Memory B cell (primary cell): ENCODE results near the gene C1orf167.
A peak's percentile ranks its signal among the peaks of the same experiment; 100 is the strongest.

Source experiments
- ATAC-seq: fragments of 150-1000 bp; cut with Tn5 transposase; 2 replicates; pipeline ENCODE4 v1.10.0; 2021; ENCODE audit warnings: low read depth, mild to moderate bottlenecking, moderate library complexity
- DNase-seq, 2 donors: peaks; one replicate each; pipeline ENCODE4 v3.0.0; 2022; ENCODE audit warnings: low spot score in 2 of 2
- H3K27ac Mint-ChIP-seq: one replicate; pipeline ENCODE4 v1.8.0; 2022; ENCODE audit warnings: mild to moderate bottlenecking, moderate library complexity, mixed read lengths
- H3K27me3 Mint-ChIP-seq: one replicate; pipeline ENCODE4 v1.8.0; 2022; ENCODE audit warnings: mixed read lengths
- H3K36me3 Mint-ChIP-seq: one replicate; pipeline ENCODE4 v1.8.0; 2022; ENCODE audit warnings: mild to moderate bottlenecking, mixed read lengths
- H3K4me1 Mint-ChIP-seq: one replicate; pipeline ENCODE4 v1.8.0; 2022; ENCODE audit warnings: mixed read lengths
- H3K4me3 Mint-ChIP-seq: one replicate; pipeline ENCODE4 v1.8.0; 2022; ENCODE audit warnings: mild to moderate bottlenecking, moderate library complexity, mixed read lengths
- H3K9me3 Mint-ChIP-seq: one replicate; pipeline ENCODE4 v1.8.0; 2022; ENCODE audit warnings: mixed read lengths

C1orf167 gene

GRCh38 chr1:11826946-11827345, 65.0 kb downstream of the C1orf167 start:
- DNase-seq (no peak), ATAC-seq (no peak)
- Mint-ChIP-seq H3K27me3 (no peaks in the 10 kb centered on the region), H3K4me3 (no peak overlapping the region), H3K36me3 (peaks cover 33% of the 10 kb centered on the region), H3K9me3 (no peaks in the 10 kb centered on the region), H3K4me1 (no peaks in the 10 kb centered on the region), H3K27ac (no peak overlapping the region)

- H3K4me3 Mint-ChIP-seq: no peak overlapping the region
- H3K9me3 Mint-ChIP-seq: no peaks in the 10 kb centered on the region
- H3K36me3 Mint-ChIP-seq: peaks cover 36% of the 10 kb centered on the region
- H3K4me1 Mint-ChIP-seq: no peaks in the 10 kb centered on the region
- DNase-seq (no peak), ATAC-seq (no peak)
- no peak overlapping the region for H3K27ac Mint-ChIP-seq
- no peaks in the 10 kb centered on the region for H3K27me3 Mint-ChIP-seq
Measured at GRCh38 chr1:11828511-11828910, 66.5 kb downstream of the C1orf167 start.

- no peak for ATAC-seq
- Mint-ChIP-seq H3K4me1 (no peaks in the 10 kb centered on the region), H3K36me3 (peaks cover 45% of the 10 kb centered on the region), H3K9me3 (no peaks in the 10 kb centered on the region), H3K4me3 (no peak overlapping the region), H3K27ac (no peak overlapping the region), H3K27me3 (no peaks in the 10 kb centered on the region)
- no peak for DNase-seq
Measured at GRCh38 chr1:11831945-11832725, 70.1 kb downstream of the C1orf167 start.

- peaks cover 43% of the 10 kb centered on the region for H3K36me3 Mint-ChIP-seq
- DNase-seq (no peak), ATAC-seq (no peak)
- H3K4me3 Mint-ChIP-seq: no peak overlapping the region
- no peak overlapping the region for H3K27ac Mint-ChIP-seq
- H3K9me3 Mint-ChIP-seq: no peaks in the 10 kb centered on the region
- peaks cover under 1% of the 10 kb centered on the region for H3K4me1 Mint-ChIP-seq
- H3K27me3 Mint-ChIP-seq: no peaks in the 10 kb centered on the region
Measured at GRCh38 chr1:11833497-11833896, 71.5 kb downstream of the C1orf167 start.

GRCh38 chr1:11833900-11834299, 71.9 kb downstream of the C1orf167 start:
- ATAC-seq (no peak), DNase-seq (no peak)
- H3K27ac Mint-ChIP-seq: no peak overlapping the region
- H3K4me1 Mint-ChIP-seq: peaks cover 5% of the 10 kb centered on the region
- H3K27me3 Mint-ChIP-seq: no peaks in the 10 kb centered on the region
- H3K36me3 Mint-ChIP-seq: peaks cover 41% of the 10 kb centered on the region
- no peaks in the 10 kb centered on the region for H3K9me3 Mint-ChIP-seq
- no peak overlapping the region for H3K4me3 Mint-ChIP-seq

- Mint-ChIP-seq H3K27ac (no peak overlapping the region), H3K9me3 (no peaks in the 10 kb centered on the region), H3K4me3 (no peak overlapping the region), H3K36me3 (peaks cover 37% of the 10 kb centered on the region), H3K4me1 (peaks cover 5% of the 10 kb centered on the region), H3K27me3 (no peaks in the 10 kb centered on the region)
- no peak for ATAC-seq
- no peak for DNase-seq
Measured at GRCh38 chr1:11835441-11836225, 73.6 kb downstream of the C1orf167 start.

GRCh38 chr1:11836955-11837766, 75.2 kb downstream of the C1orf167 start:
- ATAC-seq (no peak), DNase-seq (no peak)
- Mint-ChIP-seq H3K36me3 (peaks cover 34% of the 10 kb centered on the region), H3K27me3 (no peaks in the 10 kb centered on the region), H3K27ac (no peak overlapping the region), H3K4me1 (peaks cover 7% of the 10 kb centered on the region), H3K9me3 (no peaks in the 10 kb centered on the region), H3K4me3 (no peak overlapping the region)

- Mint-ChIP-seq H3K9me3 (no peaks in the 10 kb centered on the region), H3K27me3 (no peaks in the 10 kb centered on the region), H3K4me1 (peaks cover 11% of the 10 kb centered on the region), H3K27ac (no peak overlapping the region), H3K4me3 (no peak overlapping the region), H3K36me3 (peaks cover 33% of the 10 kb centered on the region)
- ATAC-seq (no peak), DNase-seq (no peak)
Measured at GRCh38 chr1:11837767-11838348, 75.9 kb downstream of the C1orf167 start.

GRCh38 chr1:11838349-11839272, 76.6 kb downstream of the C1orf167 start:
- ATAC-seq: peak; percentile 89
- H3K36me3 Mint-ChIP-seq: peaks cover 33% of the 10 kb centered on the region

More at GRCh38 chr1:11838349-11839272, 76.6 kb downstream of the C1orf167 start:
- no peak overlapping the region for H3K27ac Mint-ChIP-seq
- no peaks in the 10 kb centered on the region for H3K9me3 Mint-ChIP-seq
- peak; percentile 72 to 76 for DNase-seq
- H3K4me3 Mint-ChIP-seq: no peak overlapping the region
- no peaks in the 10 kb centered on the region for H3K27me3 Mint-ChIP-seq
- peaks cover 13% of the 10 kb centered on the region for H3K4me1 Mint-ChIP-seq
